Hepatocyte (in vitro differentiated cells): ENCODE results near the gene NEAT1.
"Not testable (repeated sequence)": the region's sequence is repeated elsewhere in the genome, so short reads cannot be mapped to it uniquely, and the experiment has no call there.

Source experiments
- CTCF ChIP-seq: fragments of 200-600 bp; sonication (generic); IDR thresholded peaks from 2 replicates; pipeline ENCODE4 v1.5.1; 2016; ENCODE audit warnings: antibody characterized with exemption, mild to moderate bottlenecking; ENCODE audit not compliant: poor library complexity
- EZH2 ChIP-seq: fragments of 200-600 bp; sonication (generic); IDR thresholded peaks from 2 replicates; pipeline ENCODE4 v1.6.1; 2016; ENCODE audit warnings: antibody characterized with exemption, mild to moderate bottlenecking, borderline replicate concordance
- EZH2phosphoT487 ChIP-seq: fragments of 200-600 bp; sonication (generic); IDR thresholded peaks from one replicate; pipeline ENCODE4 v1.6.1; 2018; ENCODE audit warnings: antibody characterized with exemption, mild to moderate bottlenecking, low read depth, moderate library complexity; ENCODE audit not compliant: unreplicated experiment, severe bottlenecking

GRCh38 chr11:65467306-65467705 lies 44.7 kb downstream of the NEAT1 start:
- not testable (repeated sequence) for TF ChIP-seq CTCF, EZH2, EZH2phosphoT487
